Stomach (tissue), 19 donors: Measurements from ENCODE around the gene OR5D13. TPM values are rescaled to one million over a fixed set of nuclear protein-coding genes. Genes with fewer than 3 reads are reported as not detected.

ENCODE experiments used
- DNase-seq, 2 donors: peaks; one replicate each; pipeline versions ENCODE4 v3.0.0 to v3.0.0-alpha.2; 2013 to 2019
- H3K27ac ChIP-seq, 5 donors: fragments of 200-600 bp in 4 of 5; sonication (generic) in 4 of 5; one replicate each; pipeline ENCODE4 v1.5.1; 2013 to 2019; ENCODE audit warnings: mild to moderate bottlenecking in 1 of 5, moderate library complexity in 1 of 5
- H3K27me3 ChIP-seq, 3 donors: fragments of 200-600 bp; sonication (generic); one replicate each; pipeline ENCODE4 v1.5.1; 2017 to 2019; ENCODE audit warnings: mixed run types in 1 of 3
- H3K36me3 ChIP-seq, 4 donors: fragments of 200-600 bp; sonication (generic); 1 replicate in 3 of 4; 2 replicates in 1 of 4; pipeline ENCODE4 v1.5.1; 2016 to 2019
- H3K4me1 ChIP-seq, 4 donors: fragments of 200-600 bp; sonication (generic); one replicate each; pipeline ENCODE4 v1.5.1; 2016 to 2019
- H3K4me3 ChIP-seq, 4 donors: fragments of 200-600 bp; sonication (generic) in 3 of 4; one replicate each; pipeline ENCODE4 v1.5.1; 2016 to 2019; ENCODE audit warnings: mild to moderate bottlenecking in 1 of 4
- H3K9me3 ChIP-seq, 4 donors: fragments of 200-600 bp; sonication (generic); one replicate each; pipeline ENCODE4 v1.5.1; 2016 to 2019
- CTCF ChIP-seq, 7 experiments: fragments of 450-650 bp in 4 of 7; fragments of 200-600 bp in 3 of 7; sonication (generic) in 3 of 7; IDR thresholded peaks; one replicate each; pipeline ENCODE4 v1.5.1; 2016 to 2019; ENCODE audit warnings: antibody characterized with exemption in 7 of 7, control low read depth in 2 of 7, mild to moderate bottlenecking in 1 of 7
- EP300 ChIP-seq: sonication (generic); formaldehyde crosslinking; IDR thresholded peaks from one replicate; pipeline ENCODE4 v1.6.1; 2017; ENCODE audit warnings: antibody characterized with exemption
- POLR2A ChIP-seq, 4 donors: fragments of 450-650 bp; IDR thresholded peaks; one replicate each; pipeline ENCODE4 v1.6.1; 2016; ENCODE audit warnings: antibody characterized with exemption in 4 of 4, control low read depth in 2 of 4, mild to moderate bottlenecking in 1 of 4, moderate library complexity in 1 of 4
- POLR2AphosphoS5 ChIP-seq, 3 donors: sonication (generic); formaldehyde crosslinking; IDR thresholded peaks; one replicate each; pipeline ENCODE4 v1.6.1; 2016; ENCODE audit warnings: antibody characterized with exemption in 3 of 3
- WGBS, 5 donors: extraction: QIAGEN DNeasy Blood & Tissue Kit in 3 of 5; methylation state at CpG; one replicate each; pipeline versions ENCODE4 v1.1.5 to v1.1.7; 2013 to 2018; 5-methylcytosine and 5-hydroxymethylcytosine counted together
- intact Hi-C: fragments of 100-400 bp; cut with DNase I; formaldehyde crosslinking; loops from one replicate; pipeline ENCODE4 v1.15.1; 2023; ENCODE audit warnings: low total_unique reads
- long read RNA-seq, 10 donors: transcript quantifications; one replicate each; lab custom pipeline, GENCODE V29; 2026
- polyA plus RNA-seq, 3 donors: library from polyadenylated mRNA; stranded (reverse); fragments of 200-250 nt; gene quantifications; one replicate each; pipeline ENCODE4 v1.2.3, GENCODE V29; 2013
- total RNA-seq, 5 donors: library from RNA; depleted of rRNA; stranded (reverse); fragments of >200 nt; gene quantifications; one replicate each; pipeline versions ENCODE4 v1.1.0 to v1.2.3, GENCODE V29; 2014 to 2016
- donor health status: healthy with polysubstance abuse.
- donor health status: Bipolar disorder and iron deficiency.
- donor health status: healthy.

OR5D13 gene, protein sequence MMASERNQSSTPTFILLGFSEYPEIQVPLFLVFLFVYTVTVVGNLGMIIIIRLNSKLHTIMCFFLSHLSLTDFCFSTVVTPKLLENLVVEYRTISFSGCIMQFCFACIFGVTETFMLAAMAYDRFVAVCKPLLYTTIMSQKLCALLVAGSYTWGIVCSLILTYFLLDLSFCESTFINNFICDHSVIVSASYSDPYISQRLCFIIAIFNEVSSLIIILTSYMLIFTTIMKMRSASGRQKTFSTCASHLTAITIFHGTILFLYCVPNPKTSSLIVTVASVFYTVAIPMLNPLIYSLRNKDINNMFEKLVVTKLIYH
- total RNA-seq = under 1 TPM in 1 of 5 donors, not detected in 4; 0.73 TPM
- polyA plus RNA-seq = not detected
- long read RNA-seq, donor 1 = 0 reads
- long read RNA-seq, donor 2 = 0 reads
- long read RNA-seq, donor 3 = 0 reads
- long read RNA-seq, donor 4 = 0 reads
- long read RNA-seq, donor 5 = 0 reads
- long read RNA-seq, donor 6 = 0 reads
- long read RNA-seq, donor 7 = 0 reads
- long read RNA-seq, donor 8 = 0 reads
- long read RNA-seq, donor 9 = 0 reads
- long read RNA-seq, donor 10 = 0 reads

DNA sequence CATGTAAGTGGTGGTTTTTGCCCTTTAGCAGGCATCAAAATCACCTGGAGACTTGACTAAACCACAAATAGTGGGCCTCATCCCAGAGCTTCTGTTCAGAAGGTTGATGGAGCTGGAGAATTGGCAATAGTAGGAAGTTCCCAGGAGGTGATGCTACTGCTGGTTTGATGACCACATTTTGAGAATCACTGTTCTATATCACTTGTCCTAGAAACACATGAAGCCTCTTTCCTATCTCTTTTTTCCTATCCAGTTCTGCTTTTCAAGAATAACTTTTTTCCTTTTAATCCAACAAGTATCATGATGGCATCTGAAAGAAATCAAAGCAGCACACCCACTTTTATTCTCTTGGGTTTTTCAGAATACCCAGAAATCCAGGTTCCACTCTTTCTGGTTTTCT, at the start of gene OR5D13:
OR5D13 (plus strand) TSS at position 301 of the 400 bp plus-strand sequence; CDS start at position 301, 0 bp downstream.
- intact Hi-C loops = no loop called here
- Histone ChIP-seq H3K9me3 (peaks cover 0 to 12% (median 0%) of the 10 kb centered on the region in 4 donors), H3K36me3 (no peaks in the 10 kb centered on the region), H3K4me3 (no peak within 1 kb of the TSS), H3K27me3 (no peaks in the 10 kb centered on the region), H3K27ac (no peak within 1 kb of the TSS), H3K4me1 (no peaks in the 10 kb centered on the region)
- TF ChIP-seq POLR2A (IDR thresholded peaks at IDR 0.05) = no peak
- no peak for TF ChIP-seq POLR2AphosphoS5 (IDR thresholded peaks at IDR 0.05)
- TF ChIP-seq EP300 = no peak
- TF ChIP-seq CTCF (IDR thresholded peaks at IDR 0.05) = no peak
- DNase-seq = no peak

DNA sequence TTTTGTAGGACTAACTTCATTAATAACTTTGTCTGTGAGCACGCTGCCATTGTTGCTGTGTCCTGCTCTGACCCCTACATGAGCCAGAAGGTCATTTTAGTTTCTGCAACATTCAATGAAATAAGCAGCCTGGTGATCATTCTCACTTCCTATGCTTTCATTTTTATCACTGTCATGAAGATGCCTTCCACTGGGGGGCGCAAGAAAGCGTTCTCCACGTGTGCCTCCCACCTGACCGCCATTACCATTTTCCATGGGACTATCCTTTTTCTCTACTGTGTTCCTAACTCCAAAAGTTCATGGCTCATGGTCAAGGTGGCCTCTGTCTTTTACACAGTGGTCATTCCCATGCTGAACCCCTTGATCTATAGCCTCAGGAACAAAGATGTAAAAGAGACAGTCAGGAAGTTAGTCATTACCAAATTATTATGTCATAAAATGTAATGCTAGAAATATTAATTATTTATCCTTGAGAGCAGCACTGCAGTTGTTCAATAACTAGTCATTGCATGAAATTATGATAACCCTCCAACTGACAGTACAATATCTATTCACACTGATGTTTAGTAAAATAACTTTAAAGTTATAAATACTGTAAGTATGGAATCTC, 46.4 kb upstream of the OR5D13 start:
- Histone ChIP-seq H3K27me3 (no peaks in the 10 kb centered on the region), H3K36me3 (no peaks in the 10 kb centered on the region), H3K9me3 (peaks cover 0 to 12% (median 0%) of the 10 kb centered on the region in 4 donors), H3K4me1 (no peaks in the 10 kb centered on the region), H3K4me3 (no peak overlapping the region), H3K27ac (no peak overlapping the region)
- WGBS, 5 donors = 17 to 26% (median 22%) methylated on average over 5 of the region's 5 CpGs
- intact Hi-C loops = no loop called here
- DNase-seq = no peak
- TF ChIP-seq CTCF (IDR thresholded peaks at IDR 0.05) (no peak), EP300 (no peak), POLR2AphosphoS5 (IDR thresholded peaks at IDR 0.05) (no peak), POLR2A (IDR thresholded peaks at IDR 0.05) (no peak)

DNA sequence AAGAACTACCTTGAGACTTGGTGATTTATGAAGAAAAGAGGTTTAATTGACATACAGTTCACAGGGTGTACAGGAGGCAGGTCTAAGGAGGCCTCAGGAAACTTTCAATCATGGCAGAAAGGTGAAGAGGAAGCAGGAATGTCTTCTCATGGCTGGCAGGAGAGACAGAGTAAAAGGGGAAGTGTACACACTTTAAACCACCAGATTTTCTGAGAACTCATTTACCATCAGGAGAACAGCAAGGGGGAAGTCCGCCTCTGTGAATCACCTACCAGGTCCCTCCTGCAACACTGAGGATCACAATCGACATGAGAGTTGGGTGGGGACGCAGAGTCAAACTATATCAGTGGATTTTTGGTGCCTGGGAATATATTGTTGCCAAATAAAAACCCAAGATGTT, 40.3 kb upstream of the OR5D13 start:
- intact Hi-C loops = no loop called here
- no peak for TF ChIP-seq CTCF (IDR thresholded peaks at IDR 0.05)
- no peak for TF ChIP-seq POLR2A (IDR thresholded peaks at IDR 0.05)
- no peak for TF ChIP-seq EP300
- no peak for TF ChIP-seq POLR2AphosphoS5 (IDR thresholded peaks at IDR 0.05)
- 48 to 64% (median 61%) methylated on average over 3 of the region's 3 CpGs for WGBS, 5 donors

DNA sequence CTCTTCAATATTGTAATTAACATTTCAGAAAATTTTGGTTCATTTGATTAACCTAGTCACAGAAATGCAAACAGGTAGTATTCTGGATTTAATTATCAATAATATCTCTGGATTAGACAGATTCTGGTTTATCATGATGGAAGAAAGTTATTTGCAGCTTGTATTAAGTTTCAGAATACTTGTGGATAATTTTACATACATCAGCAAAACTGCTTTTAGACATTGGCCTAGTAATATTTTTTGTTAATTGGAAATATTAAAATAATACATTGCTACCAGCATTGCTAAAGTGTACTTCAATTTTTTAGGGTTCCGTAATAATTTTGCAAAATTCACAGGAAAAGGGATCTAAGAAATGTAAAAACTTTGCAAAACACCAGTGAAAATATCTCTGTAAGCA, 18.4 kb downstream of the OR5D13 start:
- intact Hi-C loops = no loop called here
- no peaks in the 10 kb centered on the region for H3K4me1 ChIP-seq
- 85 to 89% (median 87%) methylated on average over 1 of the region's 1 CpG for WGBS, 5 donors
- no peak overlapping the region for H3K27ac ChIP-seq
- H3K27me3 ChIP-seq = no peaks in the 10 kb centered on the region
- no peak for TF ChIP-seq POLR2A (IDR thresholded peaks at IDR 0.05)
- DNase-seq = no peak
- no peaks in the 10 kb centered on the region for H3K9me3 ChIP-seq
- H3K4me3 ChIP-seq = no peak overlapping the region
- no peaks in the 10 kb centered on the region for H3K36me3 ChIP-seq

More for the DNA sequence above, 40.3 kb upstream of the OR5D13 start:
- H3K4me3 ChIP-seq = no peak overlapping the region
- no peak for DNase-seq
- peaks cover 0 to 11% (median 3%) of the 10 kb centered on the region in 4 donors for H3K9me3 ChIP-seq
- no peaks in the 10 kb centered on the region for H3K36me3 ChIP-seq
- H3K27ac ChIP-seq = no peak overlapping the region
- H3K4me1 ChIP-seq = no peaks in the 10 kb centered on the region
- H3K27me3 ChIP-seq = no peaks in the 10 kb centered on the region
